WERI-Rb-1 (cell line): ENCODE measurements around the gene SGMS1.
"Not testable (repeated sequence)": the region's sequence is repeated elsewhere in the genome, so short reads cannot be mapped to it uniquely, and the experiment has no call there.

Experiments
- DNase-seq: peaks from one replicate; pipeline ENCODE4 v3.0.0-alpha.2; 2020
- H3K27ac ChIP-seq: fragments of 250-450 bp; sonication (Bioruptor Pico); 2 replicates; pipeline ENCODE4 v1.5.1; 2020; ENCODE audit warnings: mild to moderate bottlenecking, moderate library complexity
- H3K27me3 ChIP-seq: fragments of 250-450 bp; sonication (Bioruptor Pico); 2 replicates; pipeline ENCODE4 v1.5.1; 2021; ENCODE audit warnings: mild to moderate bottlenecking, low read depth, moderate library complexity; ENCODE audit not compliant: insufficient read depth, severe bottlenecking
- H3K36me3 ChIP-seq: fragments of 250-450 bp; sonication (Bioruptor Pico); 2 replicates; pipeline ENCODE4 v1.5.1; 2020; ENCODE audit warnings: mild to moderate bottlenecking, moderate library complexity
- H3K4me3 ChIP-seq: 2 replicates; pipeline ENCODE4 v1.5.1; 2011; ENCODE audit warnings: low read depth, mild to moderate bottlenecking, control low read depth, low read length
- H3K9me3 ChIP-seq: fragments of 250-450 bp; sonication (Bioruptor Pico); 2 replicates; pipeline ENCODE4 v1.5.1; 2021; ENCODE audit warnings: mild to moderate bottlenecking, moderate library complexity; ENCODE audit not compliant: severe bottlenecking
- TF ChIP-seq, protein P1 (sequence below): IDR thresholded peaks from 2 replicates; pipeline ENCODE4 v1.5.1; 2011; ENCODE audit warnings: low read depth, mild to moderate bottlenecking, control low read depth, inconsistent platforms, low read length

SGMS1 gene

DNA sequence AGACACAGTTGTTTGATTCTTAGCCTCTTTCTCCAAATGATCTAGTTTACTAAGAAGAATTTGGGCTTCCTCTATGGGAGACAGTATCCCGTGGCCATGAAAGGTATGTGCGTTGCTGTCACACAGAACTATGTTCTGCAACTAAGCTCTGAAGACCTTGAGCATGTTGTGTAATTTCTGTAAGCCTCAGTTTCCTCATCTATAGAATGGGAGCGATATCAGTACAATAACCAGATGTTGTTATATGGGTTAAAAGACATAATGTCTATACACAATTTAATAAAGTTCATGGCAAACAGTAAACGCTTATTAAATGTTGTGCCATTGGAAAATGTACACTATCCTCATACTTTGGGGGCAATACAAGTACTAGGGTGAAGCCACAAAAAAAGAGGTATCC, 187.0 kb downstream of the SGMS1 start:
- Histone ChIP-seq H3K27ac (no peak overlapping the region), H3K4me3 (no peak overlapping the region), H3K36me3 (no peaks in the 10 kb centered on the region), H3K27me3 (no peaks in the 10 kb centered on the region), H3K9me3 (no peaks in the 10 kb centered on the region)
- TF ChIP-seq, protein P1, sequence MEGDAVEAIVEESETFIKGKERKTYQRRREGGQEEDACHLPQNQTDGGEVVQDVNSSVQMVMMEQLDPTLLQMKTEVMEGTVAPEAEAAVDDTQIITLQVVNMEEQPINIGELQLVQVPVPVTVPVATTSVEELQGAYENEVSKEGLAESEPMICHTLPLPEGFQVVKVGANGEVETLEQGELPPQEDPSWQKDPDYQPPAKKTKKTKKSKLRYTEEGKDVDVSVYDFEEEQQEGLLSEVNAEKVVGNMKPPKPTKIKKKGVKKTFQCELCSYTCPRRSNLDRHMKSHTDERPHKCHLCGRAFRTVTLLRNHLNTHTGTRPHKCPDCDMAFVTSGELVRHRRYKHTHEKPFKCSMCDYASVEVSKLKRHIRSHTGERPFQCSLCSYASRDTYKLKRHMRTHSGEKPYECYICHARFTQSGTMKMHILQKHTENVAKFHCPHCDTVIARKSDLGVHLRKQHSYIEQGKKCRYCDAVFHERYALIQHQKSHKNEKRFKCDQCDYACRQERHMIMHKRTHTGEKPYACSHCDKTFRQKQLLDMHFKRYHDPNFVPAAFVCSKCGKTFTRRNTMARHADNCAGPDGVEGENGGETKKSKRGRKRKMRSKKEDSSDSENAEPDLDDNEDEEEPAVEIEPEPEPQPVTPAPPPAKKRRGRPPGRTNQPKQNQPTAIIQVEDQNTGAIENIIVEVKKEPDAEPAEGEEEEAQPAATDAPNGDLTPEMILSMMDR = no peak
- DNase-seq = no peak

DNA sequence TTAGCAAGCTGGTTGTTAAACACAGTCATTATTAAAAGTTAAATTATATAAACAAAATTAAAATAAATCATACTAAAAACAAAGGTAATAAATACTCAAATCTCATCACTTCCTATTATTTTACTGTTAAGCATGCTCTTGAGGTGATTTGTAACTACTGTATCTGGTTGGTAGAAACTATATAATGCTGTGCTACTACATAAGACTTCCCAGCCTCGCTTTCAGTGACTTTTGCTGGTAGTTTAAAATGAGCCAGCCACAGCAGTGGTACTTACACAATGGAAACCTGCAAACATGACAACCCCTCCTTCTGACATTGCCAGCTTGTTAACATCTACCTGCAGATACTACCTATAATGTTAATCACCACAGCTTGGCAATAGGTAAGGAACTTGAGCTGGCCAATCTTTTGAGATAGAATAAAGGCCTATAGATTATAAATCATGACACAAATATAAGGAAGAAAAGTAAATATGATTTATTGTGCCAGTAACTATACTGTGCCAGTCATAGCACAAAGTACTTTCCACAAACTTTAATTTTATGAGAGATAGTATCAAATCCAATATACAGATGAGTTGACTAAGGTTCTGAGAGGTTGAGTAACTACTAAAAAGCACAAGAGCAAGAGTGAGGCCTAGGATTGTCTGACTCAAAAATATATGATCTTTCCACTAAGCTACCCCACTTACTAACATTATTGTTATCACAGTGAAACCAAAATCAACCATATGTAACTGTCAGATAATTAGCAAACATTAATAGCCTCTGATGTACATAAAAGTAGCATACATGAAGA, 191.3 kb downstream of the SGMS1 start:
- no peak for DNase-seq
- no peaks in the 10 kb centered on the region for H3K9me3 ChIP-seq
- H3K36me3 ChIP-seq = no peaks in the 10 kb centered on the region
- TF ChIP-seq, protein P1 = no peak
- H3K27me3 ChIP-seq = no peaks in the 10 kb centered on the region
- H3K27ac ChIP-seq = no peak overlapping the region
- no peak overlapping the region for H3K4me3 ChIP-seq

GRCh38 chr10:50431791-50432190, 192.0 kb downstream of the SGMS1 start:
- TF ChIP-seq, protein P1 = no peak
- H3K4me3 ChIP-seq = no peak overlapping the region
- no peaks in the 10 kb centered on the region for H3K9me3 ChIP-seq
- DNase-seq = no peak
- no peaks in the 10 kb centered on the region for H3K27me3 ChIP-seq
- no peaks in the 10 kb centered on the region for H3K36me3 ChIP-seq
- H3K27ac ChIP-seq = no peak overlapping the region

- Histone ChIP-seq H3K27ac (no peak overlapping the region), H3K4me3 (no peak overlapping the region), H3K27me3 (no peaks in the 10 kb centered on the region), H3K9me3 (no peaks in the 10 kb centered on the region), H3K36me3 (no peaks in the 10 kb centered on the region)
- TF ChIP-seq, protein P1 = no peak
- DNase-seq = no peak
Observed at GRCh38 chr10:50431133-50431532, 192.6 kb downstream of the SGMS1 start.

GRCh38 chr10:50426485-50426884, 197.3 kb downstream of the SGMS1 start:
- no peak for DNase-seq
- no peaks in the 10 kb centered on the region for H3K9me3 ChIP-seq
- H3K36me3 ChIP-seq = no peaks in the 10 kb centered on the region
- TF ChIP-seq, protein P1 = no peak
- H3K27ac ChIP-seq = no peak overlapping the region
- H3K4me3 ChIP-seq = no peak overlapping the region
- no peaks in the 10 kb centered on the region for H3K27me3 ChIP-seq

- H3K9me3 ChIP-seq, H3K4me3 ChIP-seq, H3K36me3 ChIP-seq, H3K27me3 ChIP-seq, H3K27ac ChIP-seq, DNase-seq: not testable (repeated sequence)
Observed at GRCh38 chr10:50425215-50425614, 198.5 kb downstream of the SGMS1 start.
